K562 (cell line): Measurements from ENCODE around the gene CTDSP1. TPM values are rescaled to one million over a fixed set of nuclear protein-coding genes. Genes with fewer than 3 reads are reported as not detected.
A peak's percentile ranks its signal among the peaks of the same experiment; 100 is the strongest.

Experiments used
- ARID1B ChIP-seq: fragments of 450-650 bp; IDR thresholded peaks from 2 replicates; pipeline ENCODE4 v1.6.1; 2016; ENCODE audit warnings: antibody characterized with exemption, mild to moderate bottlenecking, inconsistent platforms
- FOXJ2 ChIP-seq: fragments of 200-800 bp; sonication (Bioruptor generic); IDR thresholded peaks from 2 replicates; pipeline ENCODE4 v1.6.1; 2016; ENCODE audit warnings: missing genetic modification characterization, missing compliant biosample characterization
- GATA2 ChIP-seq: sonication (generic); formaldehyde crosslinking; IDR thresholded peaks from 2 replicates; pipeline ENCODE4 v1.4.0; 2020; ENCODE audit warnings: mild to moderate bottlenecking, missing genetic modification reagents
- HDAC8 ChIP-seq: fragments of 450-650 bp; IDR thresholded peaks from 2 replicates; pipeline ENCODE4 v1.6.1; 2016; ENCODE audit warnings: mild to moderate bottlenecking, missing genetic modification characterization, moderate library complexity, missing compliant biosample characterization
- HDGF ChIP-seq: fragments of 450-650 bp; IDR thresholded peaks from 2 replicates; pipeline ENCODE4 v1.6.1; 2016
- IRF2 ChIP-seq: sonication (generic); formaldehyde crosslinking; IDR thresholded peaks from 2 replicates; pipeline ENCODE4 v1.8.1; 2022; ENCODE audit warnings: mild to moderate bottlenecking, missing genetic modification reagents
- MCM5 ChIP-seq: fragments of 450-650 bp; IDR thresholded peaks from 2 replicates; pipeline ENCODE4 v1.6.1; 2016; ENCODE audit warnings: low read depth
- MEF2D ChIP-seq: conservative IDR thresholded peaks from 2 replicates; pipeline ENCODE4 v1.6.1; 2016; ENCODE audit warnings: low read depth, missing genetic modification characterization, missing compliant biosample characterization
- POLR3A ChIP-seq: IDR thresholded peaks from 2 replicates; pipeline ENCODE4 v1.6.1; 2011; ENCODE audit warnings: borderline replicate concordance, mild to moderate bottlenecking, moderate library complexity; ENCODE audit not compliant: insufficient read length, insufficient read depth; ENCODE audit errors: extremely low read depth
- PTRF ChIP-seq: fragments of 450-650 bp; IDR thresholded peaks from 2 replicates; pipeline ENCODE4 v1.6.1; 2016; ENCODE audit warnings: mild to moderate bottlenecking, missing genetic modification characterization, missing compliant biosample characterization
- PTTG1 ChIP-seq: fragments of 450-650 bp; IDR thresholded peaks from 2 replicates; pipeline ENCODE4 v1.6.1; 2016; ENCODE audit warnings: low read depth, mild to moderate bottlenecking, missing genetic modification characterization, missing compliant biosample characterization
- SAFB ChIP-seq: fragments of 200-400 bp; formaldehyde crosslinking; IDR thresholded peaks from 2 replicates; pipeline ENCODE4 v1.6.1; 2017; ENCODE audit warnings: low read depth, low read length, borderline replicate concordance
- SMARCC2 ChIP-seq: fragments of 450-650 bp; IDR thresholded peaks from 2 replicates; pipeline ENCODE4 v1.6.1; 2017; ENCODE audit warnings: antibody characterized with exemption, moderate library complexity, mild to moderate bottlenecking, low read depth
- TAF9B ChIP-seq: fragments of 450-650 bp; IDR thresholded peaks from 2 replicates; pipeline ENCODE4 v1.6.1; 2018; ENCODE audit warnings: mild to moderate bottlenecking; ENCODE audit not compliant: partially characterized antibody
- TBL1XR1 ChIP-seq, 2 experiments: IDR thresholded peaks; 2 replicates each; pipeline ENCODE4 v1.6.1; 2012; ENCODE audit warnings: improper control_type of control experiment in 2 of 2, low read length in 2 of 2, mild to moderate bottlenecking in 1 of 2
- ZC3H11A ChIP-seq: IDR thresholded peaks from 2 replicates; pipeline ENCODE4 v1.6.1; 2012; ENCODE audit warnings: low read depth, low read length, improper control_type of control experiment
- ZNF165 ChIP-seq: fragments of 250-450 bp; sonication (Bioruptor Pico); IDR thresholded peaks from 2 replicates; pipeline ENCODE4 v1.4.0; 2020; ENCODE audit warnings: borderline replicate concordance
- ZZZ3 ChIP-seq: fragments of 450-650 bp; IDR thresholded peaks from 2 replicates; pipeline ENCODE4 v1.6.1; 2016; ENCODE audit warnings: antibody characterized with exemption, mild to moderate bottlenecking, moderate library complexity
- polyA plus RNA-seq, 8 experiments: library from polyadenylated mRNA; depleted of rRNA in 4 of 8; stranded (reverse) in 5 of 8; unstranded in 3 of 8; fragments of >200 nt; fragmentation: Nextera tagmentation in 2 of 8; fragmentation: Illumina TruSeq in 1 of 8; extraction: Ambion mirVana in 2 of 8; extraction: Trizol in 1 of 8; gene quantifications; 2 replicates each; pipeline versions ENCODE4 v1.2.1 to v1.2.3, GENCODE V29; 2011 to 2014; ENCODE audit warnings: inconsistent platforms in 1 of 8, missing spikeins in 1 of 8
- total RNA-seq, 7 experiments: library from RNA; depleted of rRNA in 6 of 7; stranded (reverse); fragments of >200 nt in 6 of 7; fragmentation: Illumina TruSeq in 2 of 7; extraction: Trizol in 2 of 7; gene quantifications; 2 replicates each; pipeline versions ENCODE4 v1.2.1 to v1.2.3, GENCODE V29; 2011 to 2021; ENCODE audit warnings: low replicate concordance in 1 of 7
- TF ChIP-seq, protein P1 (sequence below): fragments of 250-450 bp; sonication (Bioruptor Pico); IDR thresholded peaks from 2 replicates; pipeline ENCODE4 v1.4.0; 2020
- TF ChIP-seq, protein P2 (sequence below): sonication (generic); formaldehyde crosslinking; IDR thresholded peaks from 2 replicates; pipeline ENCODE4 v1.8.0; 2022; ENCODE audit warnings: mild to moderate bottlenecking, missing genetic modification reagents
- TF ChIP-seq, protein P3 (sequence below): fragments of 450-650 bp; IDR thresholded peaks from 2 replicates; pipeline ENCODE4 v1.7.1; 2018; ENCODE audit warnings: mild to moderate bottlenecking, low read depth; ENCODE audit not compliant: partially characterized antibody

The CTDSP1 gene
- total and polyA plus RNA-seq, 9 of the 15 experiments (the other 6 are each of a cell fraction or from before 2014, with no cell fraction given): 2.4 to 74.8 (median 45.8) TPM

GRCh38 chr2:218406209-218406948, 6.7 kb downstream of the CTDSP1 start (continued):
- TF ChIP-seq, protein P1, sequence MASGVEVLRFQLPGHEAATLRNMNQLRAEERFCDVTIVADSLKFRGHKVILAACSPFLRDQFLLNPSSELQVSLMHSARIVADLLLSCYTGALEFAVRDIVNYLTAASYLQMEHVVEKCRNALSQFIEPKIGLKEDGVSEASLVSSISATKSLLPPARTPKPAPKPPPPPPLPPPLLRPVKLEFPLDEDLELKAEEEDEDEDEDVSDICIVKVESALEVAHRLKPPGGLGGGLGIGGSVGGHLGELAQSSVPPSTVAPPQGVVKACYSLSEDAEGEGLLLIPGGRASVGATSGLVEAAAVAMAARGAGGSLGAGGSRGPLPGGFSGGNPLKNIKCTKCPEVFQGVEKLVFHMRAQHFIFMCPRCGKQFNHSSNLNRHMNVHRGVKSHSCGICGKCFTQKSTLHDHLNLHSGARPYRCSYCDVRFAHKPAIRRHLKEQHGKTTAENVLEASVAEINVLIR: no peak
- TF ChIP-seq SMARCC2 (no peak), GATA2 (CRISPR knock-in tag) (no peak), TBL1XR1 (IDR thresholded peaks at IDR 0.05; ENCODE audit: low read length in 2 of 2) (no peak), ZNF165 (CRISPR knock-in tag) (0 out of 2 replicates have a peak, but pooled peaks have one; percentile 27), POLR3A (no peak), TAF9B (no peak), ZC3H11A (no peak), MEF2D (tag) (no peak), ARID1B (peak; percentile 32; the same call in 1 of the 2 replicates), ZZZ3 (peak; percentile 60; the same call in 1 of the 2 replicates), HDGF (no peak), PTRF (tag) (no peak), SAFB (no peak), MCM5 (no peak), FOXJ2 (tag) (no peak), IRF2 (no peak), HDAC8 (no peak), PTTG1 (no peak)
- TF ChIP-seq, protein P2, sequence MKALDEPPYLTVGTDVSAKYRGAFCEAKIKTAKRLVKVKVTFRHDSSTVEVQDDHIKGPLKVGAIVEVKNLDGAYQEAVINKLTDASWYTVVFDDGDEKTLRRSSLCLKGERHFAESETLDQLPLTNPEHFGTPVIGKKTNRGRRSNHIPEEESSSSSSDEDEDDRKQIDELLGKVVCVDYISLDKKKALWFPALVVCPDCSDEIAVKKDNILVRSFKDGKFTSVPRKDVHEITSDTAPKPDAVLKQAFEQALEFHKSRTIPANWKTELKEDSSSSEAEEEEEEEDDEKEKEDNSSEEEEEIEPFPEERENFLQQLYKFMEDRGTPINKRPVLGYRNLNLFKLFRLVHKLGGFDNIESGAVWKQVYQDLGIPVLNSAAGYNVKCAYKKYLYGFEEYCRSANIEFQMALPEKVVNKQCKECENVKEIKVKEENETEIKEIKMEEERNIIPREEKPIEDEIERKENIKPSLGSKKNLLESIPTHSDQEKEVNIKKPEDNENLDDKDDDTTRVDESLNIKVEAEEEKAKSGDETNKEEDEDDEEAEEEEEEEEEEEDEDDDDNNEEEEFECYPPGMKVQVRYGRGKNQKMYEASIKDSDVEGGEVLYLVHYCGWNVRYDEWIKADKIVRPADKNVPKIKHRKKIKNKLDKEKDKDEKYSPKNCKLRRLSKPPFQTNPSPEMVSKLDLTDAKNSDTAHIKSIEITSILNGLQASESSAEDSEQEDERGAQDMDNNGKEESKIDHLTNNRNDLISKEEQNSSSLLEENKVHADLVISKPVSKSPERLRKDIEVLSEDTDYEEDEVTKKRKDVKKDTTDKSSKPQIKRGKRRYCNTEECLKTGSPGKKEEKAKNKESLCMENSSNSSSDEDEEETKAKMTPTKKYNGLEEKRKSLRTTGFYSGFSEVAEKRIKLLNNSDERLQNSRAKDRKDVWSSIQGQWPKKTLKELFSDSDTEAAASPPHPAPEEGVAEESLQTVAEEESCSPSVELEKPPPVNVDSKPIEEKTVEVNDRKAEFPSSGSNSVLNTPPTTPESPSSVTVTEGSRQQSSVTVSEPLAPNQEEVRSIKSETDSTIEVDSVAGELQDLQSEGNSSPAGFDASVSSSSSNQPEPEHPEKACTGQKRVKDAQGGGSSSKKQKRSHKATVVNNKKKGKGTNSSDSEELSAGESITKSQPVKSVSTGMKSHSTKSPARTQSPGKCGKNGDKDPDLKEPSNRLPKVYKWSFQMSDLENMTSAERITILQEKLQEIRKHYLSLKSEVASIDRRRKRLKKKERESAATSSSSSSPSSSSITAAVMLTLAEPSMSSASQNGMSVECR (CRISPR knock-in tag): no peak; the same call in 1 of the 2 replicates
- TF ChIP-seq, protein P3, sequence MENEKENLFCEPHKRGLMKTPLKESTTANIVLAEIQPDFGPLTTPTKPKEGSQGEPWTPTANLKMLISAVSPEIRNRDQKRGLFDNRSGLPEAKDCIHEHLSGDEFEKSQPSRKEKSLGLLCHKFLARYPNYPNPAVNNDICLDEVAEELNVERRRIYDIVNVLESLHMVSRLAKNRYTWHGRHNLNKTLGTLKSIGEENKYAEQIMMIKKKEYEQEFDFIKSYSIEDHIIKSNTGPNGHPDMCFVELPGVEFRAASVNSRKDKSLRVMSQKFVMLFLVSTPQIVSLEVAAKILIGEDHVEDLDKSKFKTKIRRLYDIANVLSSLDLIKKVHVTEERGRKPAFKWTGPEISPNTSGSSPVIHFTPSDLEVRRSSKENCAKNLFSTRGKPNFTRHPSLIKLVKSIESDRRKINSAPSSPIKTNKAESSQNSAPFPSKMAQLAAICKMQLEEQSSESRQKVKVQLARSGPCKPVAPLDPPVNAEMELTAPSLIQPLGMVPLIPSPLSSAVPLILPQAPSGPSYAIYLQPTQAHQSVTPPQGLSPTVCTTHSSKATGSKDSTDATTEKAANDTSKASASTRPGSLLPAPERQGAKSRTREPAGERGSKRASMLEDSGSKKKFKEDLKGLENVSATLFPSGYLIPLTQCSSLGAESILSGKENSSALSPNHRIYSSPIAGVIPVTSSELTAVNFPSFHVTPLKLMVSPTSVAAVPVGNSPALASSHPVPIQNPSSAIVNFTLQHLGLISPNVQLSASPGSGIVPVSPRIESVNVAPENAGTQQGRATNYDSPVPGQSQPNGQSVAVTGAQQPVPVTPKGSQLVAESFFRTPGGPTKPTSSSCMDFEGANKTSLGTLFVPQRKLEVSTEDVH: peak; percentile 51
